ENCODE data around the gene JPH2.

JPH2 gene

GRCh38 chr20:44166008-44166407 lies 21.0 kb downstream of the JPH2 start:
- in situ Hi-C loops (cut with HindIII; ENCODE audit: low sequenced_read_pairs), result no loop called here

- in situ Hi-C loops (cut with HindIII; ENCODE audit: low sequenced_read_pairs), result no loop called here
Measured at GRCh38 chr20:44160133-44160532, 26.9 kb downstream of the JPH2 start.

- in situ Hi-C loops (cut with HindIII; ENCODE audit: low sequenced_read_pairs), result no loop called here
Measured at GRCh38 chr20:44159711-44160110, 27.3 kb downstream of the JPH2 start.

- in situ Hi-C loops (cut with HindIII; ENCODE audit: low sequenced_read_pairs), result no loop called here
Measured at GRCh38 chr20:44159125-44159524, 27.9 kb downstream of the JPH2 start.

- in situ Hi-C loops (cut with HindIII; ENCODE audit: low sequenced_read_pairs), result no loop called here
Measured at GRCh38 chr20:44157061-44157460, 29.9 kb downstream of the JPH2 start.

GRCh38 chr20:44154521-44155001 lies 32.4 kb downstream of the JPH2 start:
- in situ Hi-C loops (cut with HindIII; ENCODE audit: low sequenced_read_pairs), result no loop called here

GRCh38 chr20:44153636-44154043 lies 33.3 kb downstream of the JPH2 start:
- in situ Hi-C loops (cut with HindIII; ENCODE audit: low sequenced_read_pairs), result no loop called here

- in situ Hi-C loops (cut with HindIII; ENCODE audit: low sequenced_read_pairs), result no loop called here
Measured at GRCh38 chr20:44151621-44152416, 35.2 kb downstream of the JPH2 start.

- in situ Hi-C loops (cut with HindIII; ENCODE audit: low sequenced_read_pairs), result no loop called here
Measured at GRCh38 chr20:44146272-44146671, 40.7 kb downstream of the JPH2 start.

GRCh38 chr20:44145131-44145775 lies 41.7 kb downstream of the JPH2 start:
- in situ Hi-C loops (cut with HindIII; ENCODE audit: low sequenced_read_pairs), result no loop called here

- in situ Hi-C loops (cut with HindIII; ENCODE audit: low sequenced_read_pairs), result no loop called here
Measured at GRCh38 chr20:44143936-44144335, 43.1 kb downstream of the JPH2 start.

GRCh38 chr20:44142413-44142812 lies 44.6 kb downstream of the JPH2 start:
- in situ Hi-C loops (cut with HindIII; ENCODE audit: low sequenced_read_pairs), result no loop called here

- in situ Hi-C loops (cut with HindIII; ENCODE audit: low sequenced_read_pairs), result no loop called here
Measured at GRCh38 chr20:44141873-44142272, 45.1 kb downstream of the JPH2 start.

- in situ Hi-C loops (cut with HindIII; ENCODE audit: low sequenced_read_pairs), result no loop called here
Measured at GRCh38 chr20:44138867-44139266, 48.1 kb downstream of the JPH2 start.

- in situ Hi-C loops (cut with HindIII; ENCODE audit: low sequenced_read_pairs), result no loop called here
Measured at GRCh38 chr20:44137266-44137801, 49.7 kb downstream of the JPH2 start.

- in situ Hi-C loops (cut with HindIII; ENCODE audit: low sequenced_read_pairs), result no loop called here
Measured at GRCh38 chr20:44136579-44137265, 50.3 kb downstream of the JPH2 start.

- in situ Hi-C loops (cut with HindIII; ENCODE audit: low sequenced_read_pairs), result no loop called here
Measured at GRCh38 chr20:44135417-44136204, 51.4 kb downstream of the JPH2 start.

- in situ Hi-C loops (cut with HindIII; ENCODE audit: low sequenced_read_pairs), result no loop called here
Measured at GRCh38 chr20:44135012-44135412, 52.0 kb downstream of the JPH2 start.

- in situ Hi-C loops (cut with HindIII; ENCODE audit: low sequenced_read_pairs), result no loop called here
Measured at GRCh38 chr20:44133424-44133823, 53.6 kb downstream of the JPH2 start.

GRCh38 chr20:44131704-44132103 lies 55.3 kb downstream of the JPH2 start:
- in situ Hi-C loops (cut with HindIII; ENCODE audit: low sequenced_read_pairs), result no loop called here

All from endothelial cell of hepatic sinusoid (primary cell).